CD14-positive monocyte (primary cell): Measurements from ENCODE around the gene RALGAPA1. TPM values are rescaled to one million over a fixed set of nuclear protein-coding genes. Genes with fewer than 3 reads are reported as not detected.

Source experiments
- DNase-seq, 3 donors: peaks; one replicate each; pipeline ENCODE4 v3.0.0-alpha.2; 2011 to 2022
- H2AFZ ChIP-seq: 2 replicates; pipeline ENCODE4 v1.6.0; 2012; ENCODE audit warnings: mild to moderate bottlenecking, low read depth, low read length, inconsistent platforms; ENCODE audit not compliant: insufficient read depth, poor library complexity, severe bottlenecking
- H3K27ac ChIP-seq, 2 donors: 1 replicate in 1 of 2; 2 replicates in 1 of 2; pipeline ENCODE4 v1.5.1; 2012 to 2013; ENCODE audit warnings: low read length in 2 of 2, control low read depth in 1 of 2, inconsistent platforms in 1 of 2, low read depth in 1 of 2, mild to moderate bottlenecking in 1 of 2
- H3K27me3 ChIP-seq, 2 donors: one replicate each; pipeline versions ENCODE4 v1.6.0 to v1.6.1; 2011 to 2013; ENCODE audit warnings: low read length in 2 of 2; ENCODE audit not compliant: control insufficient read depth in 2 of 2, insufficient read depth in 2 of 2
- H3K36me3 ChIP-seq, 2 donors: replicated peaks in 1 of 2; 1 replicate in 1 of 2; 2 replicates in 1 of 2; pipeline versions ENCODE4 v1.5.1 to v1.6.1; 2012 to 2013; ENCODE audit warnings: low read length in 2 of 2, control low read depth in 1 of 2, inconsistent platforms in 1 of 2, mild to moderate bottlenecking in 1 of 2; ENCODE audit not compliant: insufficient read depth in 2 of 2, control insufficient read depth in 1 of 2
- H3K4me1 ChIP-seq, 2 donors: 1 replicate in 1 of 2; 2 replicates in 1 of 2; pipeline versions ENCODE4 v1.5.1 to v1.6.1; 2012 to 2013; ENCODE audit warnings: low read length in 2 of 2, control low read depth in 1 of 2, inconsistent platforms in 1 of 2, mild to moderate bottlenecking in 1 of 2, moderate library complexity in 1 of 2; ENCODE audit not compliant: insufficient read depth in 2 of 2, control insufficient read depth in 1 of 2
- H3K4me2 ChIP-seq: replicated peaks from 2 replicates; pipeline ENCODE3; 2012; ENCODE audit warnings: low read length, moderate library complexity, mild to moderate bottlenecking; ENCODE audit not compliant: poor library complexity, severe bottlenecking; ENCODE audit errors: extremely low read depth
- H3K4me3 ChIP-seq, 3 experiments: fragments of 200-600 bp in 1 of 3; sonication (generic) in 1 of 3; replicated peaks in 1 of 3; 1 replicate in 2 of 3; 2 replicates in 1 of 3; pipeline ENCODE4 v1.5.1; 2011 to 2013; ENCODE audit warnings: low read length in 3 of 3, mild to moderate bottlenecking in 3 of 3, control low read depth in 2 of 3, low read depth in 2 of 3, inconsistent platforms in 1 of 3, moderate library complexity in 1 of 3
- H3K79me2 ChIP-seq: 2 replicates; pipeline ENCODE4 v1.6.0; 2012; ENCODE audit warnings: mild to moderate bottlenecking, control low read depth, inconsistent platforms, low read length, moderate library complexity; ENCODE audit not compliant: insufficient read depth
- H3K9ac ChIP-seq: 2 replicates; pipeline ENCODE4 v1.6.0; 2017; ENCODE audit warnings: low read length, mild to moderate bottlenecking; ENCODE audit not compliant: insufficient read depth, poor library complexity, severe bottlenecking
- H3K9me3 ChIP-seq, 2 donors: replicated peaks in 1 of 2; 1 replicate in 1 of 2; 2 replicates in 1 of 2; pipeline versions ENCODE4 v1.5.1 to v1.6.1; 2012 to 2013; ENCODE audit warnings: low read length in 2 of 2, control low read depth in 1 of 2; ENCODE audit not compliant: control insufficient read depth in 1 of 2, insufficient read depth in 1 of 2
- H4K20me1 ChIP-seq: 2 replicates; pipeline ENCODE4 v1.6.0; 2012; ENCODE audit warnings: mild to moderate bottlenecking, low read length, control low read depth, moderate library complexity; ENCODE audit not compliant: insufficient read depth
- H3K27ac Mint-ChIP-seq, 7 donors: one replicate each; pipeline ENCODE4 v1.8.0; 2020; ENCODE audit warnings: mild to moderate bottlenecking in 7 of 7, mixed read lengths in 7 of 7, moderate library complexity in 6 of 7, inconsistent platforms in 2 of 7
- H3K27me3 Mint-ChIP-seq, 3 donors: one replicate each; pipeline ENCODE4 v1.8.0; 2021 to 2022; ENCODE audit warnings: low read depth in 3 of 3, mild to moderate bottlenecking in 3 of 3, mixed read lengths in 3 of 3, moderate library complexity in 3 of 3, inconsistent platforms in 1 of 3
- H3K36me3 Mint-ChIP-seq, 2 donors: one replicate each; pipeline ENCODE4 v1.8.0; 2020; ENCODE audit warnings: mixed read lengths in 2 of 2, inconsistent platforms in 1 of 2, mild to moderate bottlenecking in 1 of 2
- H3K4me1 Mint-ChIP-seq: one replicate; pipeline ENCODE4 v1.8.0; 2020; ENCODE audit warnings: mild to moderate bottlenecking, mixed read lengths
- H3K4me3 Mint-ChIP-seq, 2 donors: one replicate each; pipeline ENCODE4 v1.8.0; 2020; ENCODE audit warnings: mild to moderate bottlenecking in 2 of 2, mixed read lengths in 2 of 2, moderate library complexity in 1 of 2
- H3K9me3 Mint-ChIP-seq, 7 donors: one replicate each; pipeline ENCODE4 v1.8.0; 2020 to 2022; ENCODE audit warnings: mixed read lengths in 7 of 7, mild to moderate bottlenecking in 6 of 7, moderate library complexity in 6 of 7, inconsistent platforms in 2 of 7
- CTCF ChIP-seq: fragments of 200-600 bp; IDR thresholded peaks from one replicate; pipeline ENCODE4 v1.8.0; 2022; ENCODE audit warnings: antibody characterized with exemption, mild to moderate bottlenecking
- WGBS: methylation state at CpG from one replicate; pipeline ENCODE4 v1.1.5; 2013; ENCODE audit warnings: missing lambda C conversion rate; ENCODE audit not compliant: insufficient coverage; 5-methylcytosine and 5-hydroxymethylcytosine counted together
- intact Hi-C, 2 donors: fragments of 100-400 bp; cut with micrococcal nuclease; formaldehyde crosslinking; loops; one replicate each; pipeline versions ENCODE4 v1.15.0 to v1.15.1; 2023
- polyA plus RNA-seq, 3 donors: library from polyadenylated mRNA; depleted of rRNA in 1 of 3; unstranded in 2 of 3; stranded (reverse) in 1 of 3; fragments of 300-500 nt in 2 of 3; fragments of >200 nt in 1 of 3; fragmentation: Illumina TruSeq in 2 of 3; gene quantifications; 1 replicate in 2 of 3; 2 replicates in 1 of 3; pipeline ENCODE4 v1.2.3, GENCODE V29; 2012 to 2021

The RALGAPA1 gene
- polyA plus RNA-seq, 3 donors, result 3.2 to 7.4 (median 4.1) TPM

GRCh38 chr14:35742032-35742371 is 67.1 kb downstream of the RALGAPA1 start:
- Mint-ChIP-seq H3K27me3 (no peaks in the 10 kb centered on the region), H3K9me3 (no peaks in the 10 kb centered on the region), H3K4me1 (no peaks in the 10 kb centered on the region), H3K27ac (no peak overlapping the region), H3K4me3 (no peak overlapping the region), H3K36me3 (peaks cover 23 to 26% of the 10 kb centered on the region in 2 donors)
- no peak for TF ChIP-seq CTCF
- Histone ChIP-seq H2AFZ (no peak overlapping the region), H3K4me3 (no peak overlapping the region), H3K36me3 (peaks cover 0 to 12% of the 10 kb centered on the region in 2 donors), H3K4me1 (no peaks in the 10 kb centered on the region), H3K79me2 (no peaks in the 10 kb centered on the region), H3K9ac (no peak overlapping the region), H4K20me1 (no peaks in the 10 kb centered on the region), H3K9me3 (no peaks in the 10 kb centered on the region), H3K27ac (no peak overlapping the region), H3K27me3 (no peaks in the 10 kb centered on the region), H3K4me2 (no peak overlapping the region)
- intact Hi-C loops, result no loop called here
- DNase-seq, result no peak
- WGBS, result no CpG with 5 or more reads among the region's 1 CpG

DNA sequence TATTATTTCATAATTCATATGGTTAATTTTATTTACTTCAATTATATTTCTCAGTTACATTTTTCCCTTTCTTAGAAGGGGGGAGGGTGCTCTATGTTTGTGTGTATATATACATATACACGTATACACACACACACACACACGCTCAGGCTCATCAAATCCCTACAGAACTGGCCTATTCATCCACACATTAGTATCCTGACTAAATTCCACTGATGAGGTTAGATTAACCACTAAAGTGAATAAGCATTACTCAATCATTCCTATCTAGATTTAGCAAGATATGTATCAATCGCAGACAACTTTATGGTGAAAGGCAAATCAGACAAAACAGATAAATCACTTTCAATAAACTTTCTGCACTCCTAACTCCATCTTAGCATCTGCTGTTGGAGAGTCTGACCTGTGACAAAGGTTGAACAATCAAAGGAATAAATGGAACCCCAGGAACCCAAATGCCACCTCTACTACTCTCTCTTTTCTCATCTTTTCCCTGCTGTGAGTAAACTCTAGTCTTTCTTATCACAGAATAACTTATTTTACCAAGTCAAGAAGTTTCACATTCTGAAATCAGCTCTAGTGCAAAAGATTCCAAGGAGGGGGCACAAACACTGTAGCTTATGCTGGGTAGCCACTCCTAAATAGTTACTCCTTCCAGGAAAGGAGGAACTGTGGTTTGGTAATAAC is 67.6 kb downstream of the RALGAPA1 start:
- Mint-ChIP-seq H3K27me3 (no peaks in the 10 kb centered on the region), H3K36me3 (peaks cover 24 to 25% of the 10 kb centered on the region in 2 donors), H3K27ac (no peak overlapping the region), H3K9me3 (peaks cover 0 to 2% (median 0%) of the 10 kb centered on the region in 7 donors), H3K4me1 (no peaks in the 10 kb centered on the region), H3K4me3 (no peak overlapping the region)
- DNase-seq, result no peak
- Histone ChIP-seq H3K36me3 (peaks cover 0 to 14% of the 10 kb centered on the region in 2 donors), H3K4me1 (no peaks in the 10 kb centered on the region), H3K27ac (no peak overlapping the region), H4K20me1 (no peaks in the 10 kb centered on the region), H2AFZ (no peak overlapping the region), H3K27me3 (no peaks in the 10 kb centered on the region), H3K9me3 (no peaks in the 10 kb centered on the region), H3K4me3 (no peak overlapping the region), H3K79me2 (no peaks in the 10 kb centered on the region), H3K4me2 (no peak overlapping the region), H3K9ac (no peak overlapping the region)
- intact Hi-C loops, result no loop called here
- TF ChIP-seq CTCF, result no peak
- WGBS, result no CpG with 5 or more reads among the region's 3 CpGs
